Hematopoietic multipotent progenitor cell treated with erythropoietin and hydrocortisone succinate and interleukin-3 and kit ligand, for 6 days (in vitro differentiated cells): Measurements from ENCODE around the gene CYB5D1.
"Not testable (repeated sequence)": the region's sequence is repeated elsewhere in the genome, so short reads cannot be mapped to it uniquely, and the experiment has no call there.

ENCODE experiments used
- DNase-seq: peaks from one replicate; pipeline ENCODE4 v3.0.0-alpha.2; 2015

CYB5D1 gene

GRCh38 chr17:7857713-7858521, at the start of gene CYB5D1:
TSS of gene CYB5D1 (plus strand) at chr17:7858003. CDS start at chr17:7858135, 132 bp downstream.
- peak; percentile 98 for DNase-seq

- no peak for DNase-seq
Observed at GRCh38 chr17:7809086-7809790, 48.6 kb upstream of the CYB5D1 start.

- DNase-seq = not testable (repeated sequence)
Observed at GRCh38 chr17:7809791-7810343, 47.9 kb upstream of the CYB5D1 start.

GRCh38 chr17:7811251-7811650, 46.6 kb upstream of the CYB5D1 start:
- DNase-seq = no peak

GRCh38 chr17:7814969-7815368, 42.8 kb upstream of the CYB5D1 start:
- DNase-seq = no peak

- no peak for DNase-seq
Observed at GRCh38 chr17:7816926-7817642, 40.7 kb upstream of the CYB5D1 start.

- DNase-seq = no peak
Observed at GRCh38 chr17:7817643-7817964, 40.2 kb upstream of the CYB5D1 start.

GRCh38 chr17:7818026-7818425, 39.8 kb upstream of the CYB5D1 start:
- no peak for DNase-seq

GRCh38 chr17:7818746-7819645, 38.8 kb upstream of the CYB5D1 start:
- no peak for DNase-seq

GRCh38 chr17:7820231-7820630, 37.6 kb upstream of the CYB5D1 start:
- DNase-seq = no peak

- no peak for DNase-seq
Observed at GRCh38 chr17:7822126-7822525, 35.7 kb upstream of the CYB5D1 start.

GRCh38 chr17:7823581-7824001, 34.2 kb upstream of the CYB5D1 start:
- DNase-seq = no peak

- DNase-seq = no peak
Observed at GRCh38 chr17:7824021-7824924, 33.5 kb upstream of the CYB5D1 start.

- DNase-seq = peak; percentile 61
Observed at GRCh38 chr17:7825206-7825990, 32.4 kb upstream of the CYB5D1 start.

GRCh38 chr17:7830616-7831015, 27.2 kb upstream of the CYB5D1 start:
- DNase-seq = no peak

GRCh38 chr17:7831233-7831632, 26.6 kb upstream of the CYB5D1 start:
- no peak for DNase-seq

- no peak for DNase-seq
Observed at GRCh38 chr17:7832431-7832830, 25.4 kb upstream of the CYB5D1 start.

- DNase-seq = no peak
Observed at GRCh38 chr17:7833011-7833794, 24.6 kb upstream of the CYB5D1 start.

GRCh38 chr17:7833795-7834541, 23.8 kb upstream of the CYB5D1 start, which contains the start of gene KDM6B:
TSS of gene KDM6B (plus strand) at chr17:7834217. CDS start at chr17:7845555, 11,338 bp downstream.
- DNase-seq = peak; percentile 98
